GM18526 (cell line): ENCODE results near the gene TRPM1.

Experiments used
- POLR2A ChIP-seq: IDR thresholded peaks from 3 replicates; pipeline ENCODE4 v1.6.1; 2011; ENCODE audit not compliant: insufficient read length; ENCODE audit errors: extremely low read depth

The TRPM1 gene

GRCh38 chr15:31101262-31102038 is at the start of gene TRPM1:
TSS of gene TRPM1 (minus strand) at chr15:31101725. CDS start at chr15:31081355, 20,370 bp downstream.
- no peak for TF ChIP-seq POLR2A

DNA sequence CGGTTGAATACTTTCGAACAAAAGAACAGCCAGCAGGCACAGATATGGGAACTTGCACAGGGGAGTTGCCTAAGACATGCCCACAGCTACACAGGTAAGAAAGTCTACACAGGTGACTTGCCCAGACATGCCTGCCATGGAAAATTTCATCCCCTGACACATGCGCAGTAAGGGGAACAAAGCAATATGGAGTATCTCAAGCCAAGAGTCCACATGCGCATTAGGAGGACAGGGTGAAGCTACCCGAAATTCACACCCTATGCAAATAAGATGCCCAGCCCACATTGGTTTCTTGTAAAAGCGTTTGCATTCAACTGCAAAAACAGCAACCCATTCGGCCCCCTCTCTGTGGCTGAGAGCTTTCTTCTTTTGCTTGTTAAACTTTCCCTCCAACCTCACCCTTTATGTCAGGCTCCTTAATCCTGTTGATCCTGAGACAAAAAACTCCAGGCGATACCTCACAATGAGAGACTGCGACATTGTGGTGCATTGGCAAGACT is 49.3 kb upstream of the TRPM1 start:
- TF ChIP-seq POLR2A, result no peak

GRCh38 chr15:31149987-31150386 is 48.5 kb upstream of the TRPM1 start:
- no peak for TF ChIP-seq POLR2A

GRCh38 chr15:31149088-31149505 is 47.6 kb upstream of the TRPM1 start:
- TF ChIP-seq POLR2A, result no peak

GRCh38 chr15:31148297-31149087 is 47.0 kb upstream of the TRPM1 start:
- TF ChIP-seq POLR2A, result no peak

DNA sequence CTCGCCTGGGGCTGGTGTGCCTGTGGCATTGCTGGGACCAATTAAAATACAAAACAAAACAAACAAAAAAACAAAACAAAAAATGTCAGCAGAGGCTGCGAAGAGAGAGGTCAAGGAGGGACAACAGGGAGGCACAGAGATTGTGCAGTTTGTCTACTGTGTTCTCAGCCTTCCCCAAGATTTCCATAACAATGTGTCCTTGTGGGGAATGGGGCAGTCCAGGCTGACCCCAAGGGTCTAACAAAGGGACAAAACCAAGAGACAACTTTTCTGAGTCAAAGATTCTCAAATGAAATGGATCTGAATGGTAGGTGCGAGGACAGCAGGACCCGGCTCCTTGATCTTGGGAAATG is 46.4 kb upstream of the TRPM1 start:
- TF ChIP-seq POLR2A, result no peak

DNA sequence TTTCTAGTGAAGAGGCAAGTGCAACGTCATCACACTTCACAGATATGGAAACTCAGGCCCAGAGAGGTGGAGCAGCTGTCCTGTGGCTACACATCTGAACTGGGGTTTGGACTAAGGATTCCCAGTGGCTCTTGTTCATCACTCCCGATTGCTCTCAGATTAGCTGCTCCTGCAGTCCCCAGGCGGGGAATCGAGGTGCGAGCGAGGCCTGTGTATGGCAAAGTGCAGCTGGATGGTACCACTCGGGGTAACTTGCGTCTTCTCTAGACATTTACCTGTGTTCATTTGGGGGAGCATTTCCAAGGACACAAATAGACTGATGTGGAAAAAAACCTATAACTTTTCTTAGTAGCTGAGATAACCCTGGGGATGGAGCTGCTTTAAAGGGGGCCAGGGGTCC is 45.9 kb upstream of the TRPM1 start:
- TF ChIP-seq POLR2A, result no peak

DNA sequence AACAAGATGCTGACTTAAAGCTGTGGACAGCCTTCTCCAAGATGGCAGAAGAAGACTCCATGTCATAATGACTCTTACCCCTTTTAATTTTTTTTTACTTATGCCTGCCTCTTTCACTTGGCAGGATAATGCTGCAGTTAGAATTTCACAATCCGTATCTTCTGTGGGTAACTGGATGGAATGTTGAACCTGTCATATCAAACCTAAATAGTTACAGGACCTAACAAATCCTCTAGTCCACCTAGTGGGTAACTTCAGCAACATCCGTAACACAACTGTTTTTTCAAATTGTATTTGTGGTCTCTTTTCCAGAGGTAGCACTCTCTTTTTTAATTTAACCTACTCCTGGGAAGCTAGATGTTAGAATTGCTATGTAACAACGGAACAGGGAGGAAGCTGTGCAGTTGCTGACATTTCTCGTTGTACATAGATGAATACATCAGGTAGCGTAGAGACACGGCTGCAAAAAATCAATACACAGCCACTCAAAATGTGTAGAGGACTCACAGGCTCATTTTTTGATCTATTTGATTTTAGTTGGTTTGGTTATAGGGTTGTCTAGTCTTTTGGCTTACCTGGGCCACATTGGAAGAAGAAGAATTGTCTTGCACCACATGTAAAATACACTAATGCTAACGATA is 43.9 kb upstream of the TRPM1 start:
- TF ChIP-seq POLR2A, result no peak

GRCh38 chr15:31141792-31142191 is 40.3 kb upstream of the TRPM1 start:
- TF ChIP-seq POLR2A, result no peak

GRCh38 chr15:31136607-31137328 is 35.2 kb upstream of the TRPM1 start:
- no peak for TF ChIP-seq POLR2A

GRCh38 chr15:31136016-31136415 is 34.5 kb upstream of the TRPM1 start:
- TF ChIP-seq POLR2A, result no peak

GRCh38 chr15:31135523-31135922 is 34.0 kb upstream of the TRPM1 start:
- no peak for TF ChIP-seq POLR2A

DNA sequence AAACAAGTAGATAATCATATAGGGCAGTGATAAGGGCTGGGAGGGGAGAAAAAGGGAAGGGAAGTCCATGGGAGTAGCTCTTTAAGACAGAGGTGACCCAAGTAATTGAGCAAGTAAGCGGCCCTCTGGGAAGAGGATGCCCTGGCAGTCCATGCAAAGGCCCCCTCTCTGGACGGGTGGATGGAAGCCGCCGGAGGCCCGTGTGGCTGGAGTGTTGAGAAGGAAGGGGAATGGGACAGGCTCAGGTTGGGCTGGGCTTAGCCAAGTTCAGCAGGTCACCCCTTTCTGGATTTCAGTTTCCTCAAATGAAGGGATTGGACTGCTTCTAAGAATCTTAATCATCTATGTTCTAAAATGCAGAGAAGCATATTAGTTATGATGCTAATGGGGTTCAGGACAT is 32.4 kb upstream of the TRPM1 start:
- no peak for TF ChIP-seq POLR2A

GRCh38 chr15:31131853-31132375 is 30.4 kb upstream of the TRPM1 start:
- no peak for TF ChIP-seq POLR2A
